GM18526 (cell line): ENCODE measurements around the gene CYTH3.

Experiments
- POLR2A ChIP-seq: IDR thresholded peaks from 3 replicates; pipeline ENCODE4 v1.6.1; 2011; ENCODE audit not compliant: insufficient read length; ENCODE audit errors: extremely low read depth

CYTH3 gene

DNA sequence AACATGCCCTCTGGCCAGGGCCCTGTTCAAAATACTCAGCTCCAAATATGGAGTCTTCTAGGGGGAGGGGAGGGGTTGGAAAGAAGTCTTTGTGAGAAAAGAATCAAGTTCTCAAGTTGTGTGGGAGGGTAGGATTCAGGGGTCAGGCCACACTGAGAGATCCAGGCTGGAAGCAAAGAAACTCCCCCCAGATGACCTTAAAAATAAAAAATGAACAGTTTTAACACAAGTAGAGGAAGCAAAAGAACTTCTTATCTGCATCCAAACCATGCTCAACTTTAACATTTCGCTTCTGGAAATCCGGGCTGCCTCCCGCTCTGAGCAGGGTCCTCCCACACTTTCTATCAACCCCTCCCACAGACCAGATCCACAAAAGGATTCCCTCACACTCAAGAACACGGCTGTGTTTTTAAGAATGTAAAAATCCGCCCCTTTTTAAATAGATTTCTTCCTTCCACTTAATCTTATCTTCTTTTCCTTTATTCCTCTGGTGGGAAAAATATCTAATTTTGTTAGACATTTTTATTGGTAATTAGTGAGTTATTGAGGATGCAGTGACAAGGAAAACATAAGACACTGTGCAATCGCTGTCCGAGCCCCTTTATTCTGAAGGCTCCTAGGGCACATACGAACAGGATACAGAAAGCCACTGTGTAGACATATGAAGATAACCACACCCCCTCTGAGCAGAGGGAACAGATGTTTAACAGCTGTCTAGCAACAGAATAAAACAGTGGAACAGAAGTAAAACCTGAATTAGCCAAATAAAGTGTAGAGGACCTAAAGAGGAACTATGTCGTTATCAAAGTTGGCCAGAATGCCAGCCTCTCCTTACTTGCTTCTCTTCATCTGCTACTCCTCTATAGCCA lies 43.8 kb downstream of the CYTH3 start:
- TF ChIP-seq POLR2A, result no peak

- no peak for TF ChIP-seq POLR2A
Measured at GRCh38 chr7:6227294-6227846, 45.1 kb downstream of the CYTH3 start.

- no peak for TF ChIP-seq POLR2A
Measured at GRCh38 chr7:6226194-6226799, 46.1 kb downstream of the CYTH3 start.

DNA sequence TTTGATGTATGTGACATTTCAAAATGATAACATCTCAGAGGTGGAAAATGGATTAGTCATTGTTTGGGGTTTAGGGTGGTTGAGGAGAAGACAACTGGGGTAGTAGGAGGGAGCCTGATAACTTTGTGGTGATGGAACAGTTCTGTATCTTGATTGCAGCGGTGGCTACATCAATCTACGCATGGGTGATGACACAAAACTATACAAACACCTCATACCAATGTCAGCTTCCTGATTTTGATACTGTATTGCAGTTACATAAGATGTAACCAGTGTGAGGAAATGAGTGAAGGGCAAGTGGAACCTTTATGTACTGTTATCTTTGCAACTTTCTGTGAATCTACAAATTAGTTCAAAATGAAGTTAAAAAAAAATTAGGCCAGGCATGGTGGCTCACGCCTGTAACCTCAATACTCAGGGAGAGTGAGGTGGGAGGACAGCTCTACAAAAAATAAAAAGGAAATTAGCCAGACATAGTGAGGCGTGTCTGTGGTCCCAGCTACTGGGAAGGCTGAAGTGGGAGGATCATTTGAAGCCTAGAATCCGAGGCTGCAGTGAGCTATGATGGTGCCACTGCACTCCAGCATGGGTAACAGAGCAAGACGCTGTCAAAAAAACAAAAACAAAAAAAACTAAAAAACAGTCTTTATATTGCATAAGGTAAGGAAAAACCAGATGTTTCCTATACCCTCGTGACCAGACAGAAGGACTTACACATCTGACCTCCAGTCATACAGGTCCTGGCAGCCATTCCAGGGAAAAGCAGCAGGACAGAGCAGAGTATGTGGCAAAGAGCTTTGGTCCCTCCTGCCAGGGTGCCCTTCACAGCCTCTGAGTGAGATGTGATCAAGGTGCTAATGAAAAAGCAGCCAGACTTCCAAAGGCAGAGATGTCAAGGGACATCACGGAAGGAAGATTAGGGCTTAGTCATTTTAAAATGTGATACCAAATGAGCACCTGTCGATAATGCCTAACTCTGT lies 50.8 kb downstream of the CYTH3 start:
- no peak for TF ChIP-seq POLR2A

- no peak for TF ChIP-seq POLR2A
Measured at GRCh38 chr7:6218329-6218728, 54.1 kb downstream of the CYTH3 start.

DNA sequence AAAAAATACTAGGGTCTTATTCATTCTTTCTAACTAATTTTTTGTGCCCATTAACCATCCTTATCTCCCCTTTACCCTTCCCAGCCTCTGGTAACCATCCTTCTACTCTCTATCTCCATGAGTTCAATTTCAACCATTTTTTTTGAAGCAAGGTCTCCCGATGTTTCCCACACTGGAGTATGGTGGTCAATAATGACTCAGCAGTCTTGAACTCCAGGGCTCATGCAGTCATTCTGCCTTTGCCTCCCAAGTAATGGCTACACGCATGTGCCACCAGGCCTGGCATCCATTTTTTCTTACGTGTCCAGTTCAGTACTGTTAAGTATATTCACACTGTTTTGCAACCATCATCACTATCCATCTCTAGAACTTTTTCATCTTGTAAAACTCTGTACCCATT lies 60.4 kb downstream of the CYTH3 start:
- TF ChIP-seq POLR2A, result no peak

DNA sequence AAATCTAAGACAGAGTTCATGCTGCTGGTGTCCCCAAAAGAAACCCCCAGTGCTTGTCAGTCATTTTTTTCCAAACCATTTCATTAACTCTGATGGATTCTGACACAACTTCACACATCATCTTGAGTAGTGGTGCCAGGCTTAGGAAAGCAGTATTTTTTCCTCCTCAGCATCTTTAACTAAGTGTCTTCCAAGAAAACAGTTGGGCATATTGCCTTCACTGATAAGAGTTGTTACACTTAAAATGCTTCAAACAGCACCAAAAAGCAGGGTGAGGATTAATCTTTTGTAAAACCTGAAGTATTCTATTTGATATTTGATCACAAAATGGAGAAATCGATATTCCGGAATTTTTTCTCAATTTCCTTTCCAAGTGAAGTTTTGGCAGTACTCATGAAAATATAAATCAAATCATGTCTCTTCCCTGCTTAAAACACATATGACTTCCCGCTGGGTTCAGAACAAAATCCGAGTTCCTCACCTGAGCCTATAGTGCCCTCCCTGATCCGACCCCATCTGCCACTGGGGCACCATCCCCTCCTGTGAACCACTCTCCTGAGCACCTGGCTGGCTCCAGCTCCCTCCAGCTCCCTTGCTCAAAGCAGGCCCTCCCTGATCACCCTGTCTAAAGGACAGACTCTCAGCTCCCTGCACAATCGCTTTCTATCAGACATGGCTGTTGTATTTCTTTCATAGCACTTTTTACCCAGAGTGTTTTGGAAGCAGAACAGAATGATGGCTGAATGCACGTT lies 61.6 kb downstream of the CYTH3 start:
- TF ChIP-seq POLR2A, result no peak

DNA sequence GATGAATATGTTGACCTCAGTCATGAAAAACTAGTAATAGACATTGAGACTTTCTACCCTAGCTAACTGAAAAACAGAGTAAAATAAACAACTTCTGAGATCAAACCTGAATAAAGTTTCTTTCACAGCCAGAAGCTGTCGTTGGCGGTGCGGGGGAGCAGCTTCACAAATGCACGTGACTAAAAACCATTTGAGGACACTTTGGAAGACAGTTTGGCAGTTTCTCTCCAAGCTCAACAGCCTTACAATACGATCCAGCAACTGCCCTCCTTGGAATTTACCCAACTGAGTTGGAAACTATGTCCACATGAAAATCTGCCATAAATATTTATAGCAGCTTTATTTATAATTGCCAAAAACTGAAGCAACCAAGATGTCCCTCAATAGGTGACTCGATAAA lies 63.1 kb downstream of the CYTH3 start:
- no peak for TF ChIP-seq POLR2A

GRCh38 chr7:6208573-6209328 lies 63.7 kb downstream of the CYTH3 start:
- no peak for TF ChIP-seq POLR2A

DNA sequence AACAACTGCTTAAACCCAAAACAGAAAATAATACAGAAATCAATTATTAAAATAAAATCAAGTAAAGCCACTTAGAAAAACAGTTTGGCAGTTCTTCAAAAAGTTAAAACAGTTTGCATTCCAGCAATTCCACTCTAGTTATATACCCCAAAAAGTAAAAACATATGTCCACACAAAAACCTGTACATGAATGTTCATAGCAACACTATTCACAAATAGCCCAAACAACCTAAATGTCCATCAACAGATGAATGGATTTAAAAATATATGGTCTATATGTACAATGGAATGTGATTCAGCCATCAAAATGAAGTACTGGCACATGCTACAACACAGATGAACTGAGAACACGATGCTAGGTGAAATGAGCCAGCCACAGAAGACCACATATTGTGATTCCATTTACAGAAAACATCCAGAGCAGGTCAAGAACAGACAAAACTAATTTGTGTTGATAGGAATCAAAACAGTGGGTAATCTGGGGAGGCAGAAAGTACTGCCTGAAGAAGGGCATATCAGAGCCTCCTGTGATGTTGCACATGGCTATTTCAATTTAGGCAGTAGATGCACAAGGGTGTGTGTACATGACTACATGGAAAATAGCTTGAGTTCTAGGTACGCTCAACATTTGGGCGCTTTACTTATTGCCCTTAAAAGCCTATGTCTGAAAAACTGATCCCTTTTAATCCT lies 66.3 kb downstream of the CYTH3 start:
- TF ChIP-seq POLR2A, result no peak

DNA sequence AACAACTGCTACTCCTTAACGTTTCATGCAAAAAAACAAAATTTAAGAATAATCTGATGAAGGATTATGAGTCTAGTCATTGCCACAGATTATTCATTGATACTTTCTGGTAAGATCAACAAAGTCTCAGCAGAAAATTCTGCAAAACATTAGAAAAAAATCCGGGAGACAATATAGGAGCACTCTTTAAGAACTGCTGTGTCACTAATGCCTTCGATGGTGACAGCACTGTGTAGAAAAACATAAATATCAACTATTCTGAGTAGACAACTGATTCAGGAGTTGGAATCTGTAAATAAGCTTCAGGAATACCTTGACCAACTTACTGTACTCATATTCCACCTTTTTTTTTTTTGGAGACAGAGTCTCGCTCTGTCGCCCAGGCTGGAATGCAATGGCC lies 69.0 kb downstream of the CYTH3 start:
- TF ChIP-seq POLR2A, result no peak

DNA sequence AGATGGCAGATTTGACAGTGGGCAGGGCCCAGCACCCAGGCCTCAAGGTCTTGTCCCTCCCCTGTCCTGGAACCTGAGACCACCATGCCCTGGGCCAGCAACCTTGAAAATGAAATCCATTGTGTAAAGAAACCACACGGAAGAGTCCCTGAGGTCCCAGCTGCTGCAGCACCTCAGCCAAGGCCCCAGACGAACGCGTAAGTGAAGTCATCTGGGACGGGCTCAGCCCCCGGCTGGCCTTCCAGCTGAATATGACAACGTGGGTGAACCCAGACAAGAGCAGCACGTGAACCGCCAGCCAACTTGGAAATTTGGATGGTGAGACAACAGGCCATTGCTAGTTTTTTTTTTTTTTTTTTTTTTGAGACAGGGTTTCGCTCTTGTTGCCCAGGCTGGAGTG lies 70.3 kb downstream of the CYTH3 start:
- no peak for TF ChIP-seq POLR2A

DNA sequence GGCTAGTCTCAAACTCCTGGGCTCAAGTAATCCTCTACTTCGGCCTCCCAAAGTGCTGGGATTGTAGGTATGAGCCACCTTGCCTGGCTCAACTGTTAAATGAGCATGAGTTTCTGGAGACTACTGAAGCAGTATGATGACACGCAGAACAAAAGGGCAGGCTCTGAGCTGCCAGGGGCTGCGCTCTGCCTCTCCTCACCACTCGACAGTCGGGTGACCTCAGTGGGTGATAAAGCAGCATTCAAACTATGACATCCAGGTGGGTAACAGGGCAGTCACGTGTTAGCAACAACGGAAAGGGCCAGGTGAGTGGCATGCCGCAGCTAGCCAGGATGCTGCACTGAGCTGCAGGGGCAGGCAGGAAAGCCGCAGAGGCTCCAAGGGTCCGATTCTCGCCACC lies 71.5 kb downstream of the CYTH3 start:
- no peak for TF ChIP-seq POLR2A
